H1 (cell line): Measurements from ENCODE around the gene KRTAP10-5.
"Not testable (repeated sequence)": the region's sequence is repeated elsewhere in the genome, so short reads cannot be mapped to it uniquely, and the experiment has no call there.

Experiments
- BRCA1 ChIP-seq: IDR thresholded peaks from 2 replicates; pipeline ENCODE4 v1.6.1; 2012; ENCODE audit warnings: low read depth, low read length, improper control_type of control experiment
- CREB1 ChIP-seq: IDR thresholded peaks from 2 replicates; pipeline ENCODE4 v1.6.1; 2012; ENCODE audit warnings: inconsistent platforms
- GABPA ChIP-seq: IDR thresholded peaks from 2 replicates; pipeline ENCODE4 v1.6.1; 2011; ENCODE audit warnings: mild to moderate bottlenecking, low read length, moderate library complexity, borderline replicate concordance; ENCODE audit not compliant: insufficient read depth
- POLR2AphosphoS5 ChIP-seq: IDR thresholded peaks from 2 replicates; pipeline ENCODE4 v1.6.1; 2011; ENCODE audit warnings: low read depth, low read length
- SIX5 ChIP-seq: IDR thresholded peaks from 2 replicates; pipeline ENCODE4 v1.6.1; 2011; ENCODE audit warnings: mild to moderate bottlenecking, low read depth, low read length
- TF ChIP-seq, protein P1 (sequence below), 3 experiments: IDR thresholded peaks; 1 replicate in 2 of 3; 2 replicates in 1 of 3; pipeline versions ENCODE4 v1.5.1 to v1.6.1; 2011; ENCODE audit warnings: low read length in 3 of 3, mild to moderate bottlenecking in 3 of 3, inconsistent platforms in 2 of 3, low read depth in 1 of 3, moderate library complexity in 1 of 3; ENCODE audit not compliant: insufficient read depth in 1 of 3; ENCODE audit errors: control extremely low read depth in 1 of 3

DNA sequence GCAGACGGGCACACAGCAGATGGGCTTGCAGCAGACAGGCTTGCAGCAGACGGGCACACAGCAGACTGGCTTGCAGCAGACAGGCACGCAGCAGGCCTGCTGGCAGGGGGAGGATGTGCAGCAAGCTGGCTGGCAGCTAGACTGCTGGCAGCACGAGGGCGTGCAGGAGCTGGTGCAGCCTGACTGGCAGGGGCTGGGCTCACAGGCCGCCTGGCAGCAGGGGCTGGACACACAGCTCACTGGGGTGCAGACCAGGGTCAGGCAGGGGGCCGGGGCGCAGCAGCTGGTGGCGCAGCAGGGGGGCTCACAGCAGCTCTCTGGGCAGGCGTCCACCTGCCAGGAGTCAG is 22.1 kb downstream of the KRTAP10-5 start:
- TF ChIP-seq, protein P1, sequence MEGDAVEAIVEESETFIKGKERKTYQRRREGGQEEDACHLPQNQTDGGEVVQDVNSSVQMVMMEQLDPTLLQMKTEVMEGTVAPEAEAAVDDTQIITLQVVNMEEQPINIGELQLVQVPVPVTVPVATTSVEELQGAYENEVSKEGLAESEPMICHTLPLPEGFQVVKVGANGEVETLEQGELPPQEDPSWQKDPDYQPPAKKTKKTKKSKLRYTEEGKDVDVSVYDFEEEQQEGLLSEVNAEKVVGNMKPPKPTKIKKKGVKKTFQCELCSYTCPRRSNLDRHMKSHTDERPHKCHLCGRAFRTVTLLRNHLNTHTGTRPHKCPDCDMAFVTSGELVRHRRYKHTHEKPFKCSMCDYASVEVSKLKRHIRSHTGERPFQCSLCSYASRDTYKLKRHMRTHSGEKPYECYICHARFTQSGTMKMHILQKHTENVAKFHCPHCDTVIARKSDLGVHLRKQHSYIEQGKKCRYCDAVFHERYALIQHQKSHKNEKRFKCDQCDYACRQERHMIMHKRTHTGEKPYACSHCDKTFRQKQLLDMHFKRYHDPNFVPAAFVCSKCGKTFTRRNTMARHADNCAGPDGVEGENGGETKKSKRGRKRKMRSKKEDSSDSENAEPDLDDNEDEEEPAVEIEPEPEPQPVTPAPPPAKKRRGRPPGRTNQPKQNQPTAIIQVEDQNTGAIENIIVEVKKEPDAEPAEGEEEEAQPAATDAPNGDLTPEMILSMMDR (IDR thresholded peaks at IDR 0.05; ENCODE audit: control extremely low read depth in 1 of 3, insufficient read depth in 1 of 3, low read depth in 1 of 3, low read length in 3 of 3): not testable (repeated sequence)
- not testable (repeated sequence) for TF ChIP-seq BRCA1, POLR2AphosphoS5, GABPA, SIX5, CREB1
